Astrocyte of the spinal cord (primary cell): Measurements from ENCODE around the gene CAPN7.
A peak's percentile ranks its signal among the peaks of the same experiment; 100 is the strongest.

Experiments
- DNase-seq: peaks from one replicate; pipeline ENCODE4 v3.0.0; 2011; ENCODE audit warnings: low read depth, low spot score
- H3K4me3 ChIP-seq: 2 replicates; pipeline ENCODE4 v1.5.1; 2011; ENCODE audit warnings: low read depth, mild to moderate bottlenecking, low read length, moderate library complexity
- in situ Hi-C: cut with HindIII; loops from 2 replicates; pipeline ENCODE4 v1.10.0; 2017; ENCODE audit warnings: low sequenced_read_pairs
- TF ChIP-seq, protein P1 (sequence below): IDR thresholded peaks from 2 replicates; pipeline ENCODE4 v1.5.1; 2012; ENCODE audit warnings: low read depth, mild to moderate bottlenecking, low read length, inconsistent platforms

CAPN7 gene

DNA sequence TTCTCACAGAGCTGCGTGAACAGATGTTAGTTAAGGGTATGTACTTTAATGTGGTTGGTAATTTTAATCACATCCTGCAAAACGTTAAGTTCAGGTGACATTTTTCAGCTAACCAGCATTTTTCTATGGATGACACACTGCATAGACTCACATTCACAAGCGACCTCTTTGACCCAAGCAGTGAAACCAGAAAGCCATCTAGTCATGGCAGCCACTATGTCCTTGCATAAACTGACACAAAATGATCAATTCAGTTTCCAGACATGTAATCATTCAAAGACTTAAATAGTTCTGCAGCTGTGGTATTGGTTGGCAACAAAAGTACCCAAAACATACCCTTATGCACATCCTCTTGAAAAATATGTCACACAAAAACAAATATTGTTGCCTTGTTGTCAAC is 7.4 kb upstream of the CAPN7 start:
- in situ Hi-C loops, result no loop called here
- H3K4me3 ChIP-seq, result no peak overlapping the region
- DNase-seq, result no peak
- TF ChIP-seq, protein P1, sequence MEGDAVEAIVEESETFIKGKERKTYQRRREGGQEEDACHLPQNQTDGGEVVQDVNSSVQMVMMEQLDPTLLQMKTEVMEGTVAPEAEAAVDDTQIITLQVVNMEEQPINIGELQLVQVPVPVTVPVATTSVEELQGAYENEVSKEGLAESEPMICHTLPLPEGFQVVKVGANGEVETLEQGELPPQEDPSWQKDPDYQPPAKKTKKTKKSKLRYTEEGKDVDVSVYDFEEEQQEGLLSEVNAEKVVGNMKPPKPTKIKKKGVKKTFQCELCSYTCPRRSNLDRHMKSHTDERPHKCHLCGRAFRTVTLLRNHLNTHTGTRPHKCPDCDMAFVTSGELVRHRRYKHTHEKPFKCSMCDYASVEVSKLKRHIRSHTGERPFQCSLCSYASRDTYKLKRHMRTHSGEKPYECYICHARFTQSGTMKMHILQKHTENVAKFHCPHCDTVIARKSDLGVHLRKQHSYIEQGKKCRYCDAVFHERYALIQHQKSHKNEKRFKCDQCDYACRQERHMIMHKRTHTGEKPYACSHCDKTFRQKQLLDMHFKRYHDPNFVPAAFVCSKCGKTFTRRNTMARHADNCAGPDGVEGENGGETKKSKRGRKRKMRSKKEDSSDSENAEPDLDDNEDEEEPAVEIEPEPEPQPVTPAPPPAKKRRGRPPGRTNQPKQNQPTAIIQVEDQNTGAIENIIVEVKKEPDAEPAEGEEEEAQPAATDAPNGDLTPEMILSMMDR, result no peak

DNA sequence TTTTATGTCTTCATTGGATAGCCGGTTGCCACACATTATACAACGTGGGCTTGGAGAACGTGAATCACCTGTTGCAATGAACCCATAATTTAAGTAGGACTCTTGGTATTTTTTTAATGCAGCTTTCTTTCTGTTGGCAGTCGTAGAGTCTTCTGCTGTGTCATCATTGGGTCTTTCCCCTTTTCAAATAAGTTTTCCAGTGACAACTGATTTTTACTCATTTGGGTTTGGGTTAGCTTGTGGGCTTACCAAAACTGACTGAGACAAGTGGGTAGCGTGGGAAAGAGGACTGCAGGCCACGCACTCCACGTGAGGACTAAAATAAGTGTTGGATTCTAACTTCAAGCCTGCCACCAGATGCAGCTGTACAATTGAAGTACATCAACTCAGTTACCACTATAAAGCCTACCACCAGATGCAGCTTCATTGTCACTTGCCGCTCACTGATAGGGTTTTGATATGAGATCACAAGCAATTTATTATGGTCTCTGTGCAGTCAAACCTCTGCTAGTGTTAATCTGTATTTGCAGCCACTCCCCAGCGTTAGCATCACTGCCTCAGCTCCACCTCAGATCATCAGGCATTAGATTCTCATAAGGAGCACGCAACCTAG is 6.4 kb upstream of the CAPN7 start:
- TF ChIP-seq, protein P1, result no peak
- in situ Hi-C loops, result no loop called here
- H3K4me3 ChIP-seq, result no peak overlapping the region
- no peak for DNase-seq

DNA sequence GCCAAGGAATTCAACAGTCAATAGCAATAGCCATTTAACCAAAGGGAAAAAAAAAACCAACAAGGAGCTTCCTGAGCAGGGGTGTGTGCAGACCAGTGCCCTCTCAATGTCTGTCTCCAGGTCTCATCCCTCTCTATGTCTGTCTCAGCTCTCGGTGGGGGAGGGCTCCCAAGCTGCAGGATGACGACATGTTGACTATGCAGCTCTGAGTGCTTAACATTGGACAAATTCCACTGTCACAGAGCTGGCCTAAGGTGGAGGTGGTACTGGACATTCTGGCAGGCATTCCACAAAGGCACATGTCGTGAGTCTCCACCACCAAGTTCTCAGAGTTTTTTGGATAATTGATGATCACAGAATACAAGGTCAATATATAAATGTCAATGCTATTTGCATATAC is 2.0 kb upstream of the CAPN7 start:
- no peak overlapping the region for H3K4me3 ChIP-seq
- TF ChIP-seq, protein P1, result no peak
- in situ Hi-C loops, result no loop called here
- DNase-seq, result no peak

DNA sequence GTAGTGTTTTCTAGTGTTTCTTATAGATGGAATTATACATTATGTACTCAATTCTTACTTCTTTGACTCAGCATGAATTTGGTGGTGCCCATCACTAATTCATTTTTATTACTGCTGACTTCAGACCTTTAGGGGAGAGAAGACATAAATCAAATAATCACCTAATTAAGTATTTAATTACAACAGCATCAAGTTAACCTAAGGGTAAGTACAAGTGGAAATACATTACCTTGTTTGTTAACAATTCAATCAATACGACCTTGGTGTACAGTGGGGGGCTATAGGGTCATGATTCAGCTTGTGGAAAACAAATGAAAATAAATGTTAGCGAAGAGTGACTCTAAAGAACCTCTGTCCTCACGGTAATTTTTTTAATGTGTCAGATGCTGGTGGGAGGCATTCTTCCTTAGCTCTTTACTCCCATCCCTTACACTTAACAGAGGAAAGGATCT is 538 bp upstream of the CAPN7 start:
- no peak for DNase-seq
- in situ Hi-C loops, result no loop called here
- TF ChIP-seq, protein P1, result no peak
- peak overlapping the region; percentile 49 for H3K4me3 ChIP-seq

DNA sequence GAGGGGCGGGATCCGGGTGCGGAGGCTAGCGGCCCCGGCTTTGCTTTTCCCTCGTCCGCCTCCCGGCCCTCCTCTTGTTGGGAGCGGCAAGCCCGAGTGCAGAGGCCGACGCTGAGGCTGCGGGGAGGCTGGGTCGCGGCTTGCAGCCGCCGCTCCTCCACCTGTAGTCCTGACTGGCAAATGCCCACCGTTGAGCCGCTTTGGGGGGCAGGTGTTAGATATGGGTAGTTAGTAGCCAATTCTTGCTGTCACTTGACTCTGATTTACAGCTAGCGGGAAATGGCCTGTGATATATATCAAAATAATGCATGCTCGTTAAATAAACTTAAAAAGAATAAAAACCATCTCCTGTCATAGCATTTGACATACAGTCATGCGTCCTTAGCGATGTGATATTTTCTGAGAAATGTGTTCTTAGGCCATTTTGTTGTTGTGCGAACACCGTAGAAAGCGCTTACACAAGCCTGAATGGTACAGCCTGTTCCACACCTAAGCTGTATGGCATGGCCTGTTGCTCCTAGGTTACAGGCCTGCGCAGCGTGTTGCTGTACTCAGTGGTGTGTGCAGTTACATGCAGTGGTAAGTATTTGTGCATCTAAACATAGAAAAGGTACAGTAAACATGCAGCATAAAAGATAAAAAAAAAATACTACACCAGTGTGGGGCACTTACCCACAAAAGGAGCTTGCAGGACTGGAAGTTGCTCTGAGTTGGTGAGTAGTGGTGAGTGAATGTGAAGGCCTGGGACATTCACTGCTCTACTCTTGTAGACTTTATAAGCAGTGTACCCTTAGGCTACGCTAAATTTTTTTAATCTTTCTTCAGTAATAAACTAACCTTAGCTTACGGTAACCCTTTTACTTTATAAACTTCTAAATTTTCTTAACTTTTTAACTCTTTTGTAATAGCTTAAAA is 873 bp downstream of the CAPN7 start:
- H3K4me3 ChIP-seq, result peak overlapping the region; percentile 96
- DNase-seq, result peak; percentile 46
- in situ Hi-C loops, result no loop called here
- TF ChIP-seq, protein P1, result no peak

DNA sequence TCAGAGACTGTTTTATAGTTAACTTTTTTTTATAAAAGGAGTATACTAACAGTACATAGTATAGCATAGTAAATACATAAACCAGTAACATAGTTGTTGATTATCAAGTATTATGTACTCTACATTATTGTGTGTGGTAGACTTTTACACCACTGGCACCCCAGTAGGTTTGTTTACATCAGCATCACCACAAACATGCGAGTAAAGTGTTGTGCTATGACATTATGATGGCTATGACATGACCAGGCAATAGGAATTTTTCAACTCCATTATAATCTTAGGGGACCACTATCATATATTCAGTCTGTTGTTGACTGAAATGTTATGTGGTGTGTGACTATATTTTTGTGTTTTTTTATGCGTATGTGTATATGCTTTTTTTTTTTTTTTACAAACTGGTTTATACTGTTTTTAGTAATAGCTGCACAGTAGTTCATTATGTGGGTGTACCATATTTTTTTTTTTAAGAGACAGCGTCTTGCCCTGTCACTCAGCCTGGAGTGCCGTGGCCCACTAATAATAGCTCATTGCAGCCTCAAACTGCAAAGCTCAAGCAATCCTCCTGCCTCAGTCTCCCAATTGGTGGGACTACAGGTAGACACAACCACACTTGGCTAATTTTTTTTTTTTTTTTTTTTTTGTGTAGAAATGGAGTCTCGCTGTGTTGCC is 1.9 kb downstream of the CAPN7 start:
- in situ Hi-C loops, result no loop called here
- H3K4me3 ChIP-seq, result peak overlapping the region; percentile 96
- TF ChIP-seq, protein P1, result no peak
- DNase-seq, result no peak
